NCI-H1105 treated with DMSO at 0.1 percent for 48 hours (cell line): ENCODE data around the gene CH25H.
"Not testable (repeated sequence)": the region's sequence is repeated elsewhere in the genome, so short reads cannot be mapped to it uniquely, and the experiment has no call there.

ENCODE experiments used
- DNase-seq: peaks from one replicate; lab custom pipeline; 2025; lab: John Stamatoyannopoulos, UW

The CH25H gene

GRCh38 chr10:89207181-89207800, at the start of gene CH25H:
TSS of gene CH25H (minus strand) at chr10:89207317. CDS start at chr10:89207292, 25 bp downstream.
- DNase-seq, result peak; percentile 34

GRCh38 chr10:89256340-89256739, 49.2 kb upstream of the CH25H start:
- no peak for DNase-seq

GRCh38 chr10:89255793-89256192, 48.7 kb upstream of the CH25H start:
- DNase-seq, result no peak

- not testable (repeated sequence) for DNase-seq
These were observed 48.0 kb upstream of the CH25H start for GRCh38 chr10:89255091-89255579.

GRCh38 chr10:89252225-89252585, 45.1 kb upstream of the CH25H start:
- no peak for DNase-seq

- DNase-seq, result peak; percentile 91
These were observed 44.5 kb upstream of the CH25H start, which contains the start of gene LIPA for GRCh38 chr10:89251409-89252224. TSS of gene LIPA (minus strand) at chr10:89251775. CDS start at chr10:89247648, 4,127 bp downstream.

GRCh38 chr10:89250865-89251408, 43.8 kb upstream of the CH25H start:
- peak; percentile 6 for DNase-seq

GRCh38 chr10:89248990-89249389, 41.9 kb upstream of the CH25H start:
- DNase-seq, result no peak

- DNase-seq, result not testable (repeated sequence)
These were observed 40.5 kb upstream of the CH25H start for GRCh38 chr10:89247623-89248022.

GRCh38 chr10:89245802-89246201, 38.7 kb upstream of the CH25H start:
- DNase-seq, result no peak

- no peak for DNase-seq
These were observed 35.9 kb upstream of the CH25H start for GRCh38 chr10:89242840-89243568.

GRCh38 chr10:89242345-89242684, 35.2 kb upstream of the CH25H start:
- no peak for DNase-seq

- no peak for DNase-seq
These were observed 34.6 kb upstream of the CH25H start for GRCh38 chr10:89241486-89242344.

GRCh38 chr10:89241026-89241425, 33.9 kb upstream of the CH25H start:
- DNase-seq, result no peak

GRCh38 chr10:89240519-89240918, 33.4 kb upstream of the CH25H start:
- DNase-seq, result no peak

GRCh38 chr10:89238956-89239644, 32.0 kb upstream of the CH25H start:
- DNase-seq, result no peak

GRCh38 chr10:89237849-89238248, 30.7 kb upstream of the CH25H start:
- no peak for DNase-seq

GRCh38 chr10:89236226-89236797, 29.2 kb upstream of the CH25H start:
- DNase-seq, result no peak

GRCh38 chr10:89235073-89235798, 28.1 kb upstream of the CH25H start:
- no peak for DNase-seq

GRCh38 chr10:89233033-89233432, 25.9 kb upstream of the CH25H start:
- DNase-seq, result no peak
